ENCODE results near the gene BMPR2.
A peak's percentile ranks its signal among the peaks of the same experiment; 100 is the strongest.

GRCh38 chr2:202588647-202589581 is 212.8 kb downstream of the BMPR2 start:
- TF ChIP-seq EZH2 (IDR thresholded peaks at IDR 0.05; ENCODE audit: borderline replicate concordance) = no peak
- TF ChIP-seq CTCF (IDR thresholded peaks at IDR 0.05; ENCODE audit: poor library complexity) = peak; percentile 88

Data from hepatocyte (in vitro differentiated cells).